Measurements from ENCODE around the gene TBC1D4.

Gene TBC1D4

DNA sequence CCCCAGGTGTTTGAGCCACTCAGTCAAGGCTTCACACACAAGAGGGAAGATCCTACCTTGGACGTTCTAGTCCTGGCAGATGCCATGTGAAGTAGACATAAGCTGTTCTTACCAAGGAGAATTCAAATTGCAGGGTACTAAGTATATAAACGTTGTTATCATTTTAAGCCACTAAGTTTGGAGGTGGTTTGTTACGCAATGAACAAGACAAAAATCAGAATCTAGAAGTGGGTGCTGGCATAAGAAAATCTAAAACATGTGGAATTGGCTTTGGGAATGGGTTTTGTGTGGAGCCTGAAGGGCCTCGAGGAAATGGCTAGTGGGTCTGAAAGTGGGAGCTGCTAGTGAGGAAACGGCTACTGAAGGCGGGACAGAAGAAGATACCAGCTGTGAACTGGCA is 83.9 kb downstream of the TBC1D4 start:
- TF ChIP-seq, protein P1, sequence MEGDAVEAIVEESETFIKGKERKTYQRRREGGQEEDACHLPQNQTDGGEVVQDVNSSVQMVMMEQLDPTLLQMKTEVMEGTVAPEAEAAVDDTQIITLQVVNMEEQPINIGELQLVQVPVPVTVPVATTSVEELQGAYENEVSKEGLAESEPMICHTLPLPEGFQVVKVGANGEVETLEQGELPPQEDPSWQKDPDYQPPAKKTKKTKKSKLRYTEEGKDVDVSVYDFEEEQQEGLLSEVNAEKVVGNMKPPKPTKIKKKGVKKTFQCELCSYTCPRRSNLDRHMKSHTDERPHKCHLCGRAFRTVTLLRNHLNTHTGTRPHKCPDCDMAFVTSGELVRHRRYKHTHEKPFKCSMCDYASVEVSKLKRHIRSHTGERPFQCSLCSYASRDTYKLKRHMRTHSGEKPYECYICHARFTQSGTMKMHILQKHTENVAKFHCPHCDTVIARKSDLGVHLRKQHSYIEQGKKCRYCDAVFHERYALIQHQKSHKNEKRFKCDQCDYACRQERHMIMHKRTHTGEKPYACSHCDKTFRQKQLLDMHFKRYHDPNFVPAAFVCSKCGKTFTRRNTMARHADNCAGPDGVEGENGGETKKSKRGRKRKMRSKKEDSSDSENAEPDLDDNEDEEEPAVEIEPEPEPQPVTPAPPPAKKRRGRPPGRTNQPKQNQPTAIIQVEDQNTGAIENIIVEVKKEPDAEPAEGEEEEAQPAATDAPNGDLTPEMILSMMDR (IDR thresholded peaks at IDR 0.05; ENCODE audit: control insufficient read depth, extremely low read depth, insufficient read depth), result no peak
- H3K4me3 ChIP-seq (ENCODE audit: low read depth, low read length), result no peak overlapping the region
- no peak for DNase-seq (ENCODE audit: low read depth)

- H3K4me3 ChIP-seq (ENCODE audit: low read depth, low read length), result no peak overlapping the region
- no peak for DNase-seq (ENCODE audit: low read depth)
- TF ChIP-seq, protein P1 (IDR thresholded peaks at IDR 0.05; ENCODE audit: control insufficient read depth, extremely low read depth, insufficient read depth), result no peak
These were observed 86.1 kb downstream of the TBC1D4 start for GRCh38 chr13:75395901-75396300.

DNA sequence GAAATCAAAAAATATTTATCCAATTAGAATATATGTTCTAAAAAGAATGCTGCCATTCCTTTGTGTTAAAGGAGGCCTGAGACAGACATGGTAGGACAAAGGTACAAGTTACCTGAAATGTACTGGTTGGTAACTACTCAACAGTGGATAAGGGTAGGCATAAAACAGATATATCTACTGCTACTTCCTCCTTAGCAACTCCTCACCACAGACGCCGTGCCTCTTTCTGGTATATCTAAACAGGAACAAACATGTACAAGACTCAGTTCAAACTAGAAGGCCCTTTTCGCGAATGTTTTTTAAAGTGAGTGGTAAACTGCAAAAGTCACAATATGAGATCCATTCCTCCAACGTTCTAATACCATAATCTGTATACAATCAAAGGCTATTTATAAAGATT is 86.9 kb downstream of the TBC1D4 start:
- TF ChIP-seq, protein P1 (IDR thresholded peaks at IDR 0.05; ENCODE audit: control insufficient read depth, extremely low read depth, insufficient read depth), result no peak
- H3K4me3 ChIP-seq (ENCODE audit: low read depth, low read length), result no peak overlapping the region
- no peak for DNase-seq (ENCODE audit: low read depth)

- no peak for DNase-seq (ENCODE audit: low read depth)
- TF ChIP-seq, protein P1 (IDR thresholded peaks at IDR 0.05; ENCODE audit: control insufficient read depth, extremely low read depth, insufficient read depth), result no peak
- no peak overlapping the region for H3K4me3 ChIP-seq (ENCODE audit: low read depth, low read length)
These were observed 88.0 kb downstream of the TBC1D4 start for GRCh38 chr13:75393839-75394520.

DNA sequence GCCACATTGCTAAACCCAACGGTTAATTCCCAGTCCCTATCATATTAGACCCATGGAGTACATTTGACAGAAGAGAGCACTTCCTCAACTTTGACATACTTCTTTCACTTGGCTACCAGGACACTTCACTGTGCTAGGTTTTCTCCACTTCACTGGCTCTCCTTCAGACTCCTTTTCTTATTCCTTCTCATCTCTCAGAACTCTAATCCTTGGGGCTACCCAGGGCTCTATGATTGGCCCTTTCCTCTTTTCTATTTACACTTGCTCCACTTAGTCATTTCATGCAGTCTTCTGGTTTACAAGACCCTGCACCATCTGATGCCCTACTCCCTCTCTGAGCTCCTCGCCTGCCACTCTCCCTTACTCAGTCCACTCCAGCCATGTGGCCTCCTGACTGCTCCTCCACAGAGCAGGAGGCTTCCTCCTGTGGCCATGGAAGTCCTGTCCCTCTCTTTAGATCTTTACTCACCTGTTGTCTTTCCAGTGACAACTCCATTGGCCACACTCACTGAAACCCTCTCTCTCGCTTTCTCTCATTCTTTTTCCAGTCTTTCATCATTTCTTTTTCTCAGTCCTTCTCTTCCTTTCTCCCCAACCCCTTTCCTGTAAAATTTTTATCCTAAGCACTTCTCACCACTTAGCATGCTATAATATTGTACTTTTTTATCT is 90.4 kb downstream of the TBC1D4 start:
- no peak for DNase-seq (ENCODE audit: low read depth)
- TF ChIP-seq, protein P1 (IDR thresholded peaks at IDR 0.05; ENCODE audit: control insufficient read depth, extremely low read depth, insufficient read depth), result no peak
- no peak overlapping the region for H3K4me3 ChIP-seq (ENCODE audit: low read depth, low read length)

DNA sequence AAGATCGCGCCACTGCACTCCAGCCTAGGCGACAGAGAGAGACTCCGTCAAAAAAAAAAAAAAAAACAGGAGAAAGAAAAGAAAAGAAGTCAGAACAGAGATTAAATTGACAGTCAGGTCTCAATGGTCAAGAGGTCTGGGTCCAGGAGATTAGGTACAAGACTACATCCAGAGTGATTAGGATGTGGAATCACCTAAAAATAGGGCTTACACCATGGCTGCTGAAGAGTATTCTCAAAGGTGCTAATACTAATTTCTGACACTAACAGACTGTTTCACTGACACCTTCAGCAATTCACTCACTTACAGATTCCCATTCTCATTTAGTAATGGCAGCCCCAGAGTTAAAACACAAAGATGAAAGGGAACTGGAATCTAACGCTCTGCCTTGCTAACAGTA is 91.7 kb downstream of the TBC1D4 start:
- H3K4me3 ChIP-seq (ENCODE audit: low read depth, low read length), result no peak overlapping the region
- no peak for DNase-seq (ENCODE audit: low read depth)
- TF ChIP-seq, protein P1 (IDR thresholded peaks at IDR 0.05; ENCODE audit: control insufficient read depth, extremely low read depth, insufficient read depth), result no peak

Data from LNCaP clone FGC (cell line).